Peyer's patch (tissue), 4 donors: ENCODE data around the gene SHC3.

ENCODE experiments used
- CTCF ChIP-seq, 6 experiments: fragments of 450-650 bp in 4 of 6; fragments of 200-600 bp in 2 of 6; sonication (generic) in 1 of 6; IDR thresholded peaks; one replicate each; pipeline ENCODE4 v1.5.1; 2017 to 2019; ENCODE audit warnings: antibody characterized with exemption in 6 of 6, mild to moderate bottlenecking in 3 of 6, moderate library complexity in 1 of 6
- POLR2A ChIP-seq, 2 donors: fragments of 450-650 bp; IDR thresholded peaks; one replicate each; pipeline ENCODE4 v1.5.1; 2017; ENCODE audit warnings: antibody characterized with exemption in 2 of 2, mild to moderate bottlenecking in 2 of 2, moderate library complexity in 2 of 2

GRCh38 chr9:88979021-88979420, 199.6 kb downstream of the SHC3 start:
- TF ChIP-seq CTCF (IDR thresholded peaks at IDR 0.05), result no peak
- TF ChIP-seq POLR2A (IDR thresholded peaks at IDR 0.05), result no peak
